K562 (cell line): ENCODE data around the gene MBOAT7. TPM values are rescaled to one million over a fixed set of nuclear protein-coding genes. Genes with fewer than 3 reads are reported as not detected.

Experiments
- ARID1B ChIP-seq: fragments of 450-650 bp; IDR thresholded peaks from 2 replicates; pipeline ENCODE4 v1.6.1; 2016; ENCODE audit warnings: antibody characterized with exemption, mild to moderate bottlenecking, inconsistent platforms
- CAMTA2 ChIP-seq: fragments of 250-450 bp; sonication (Bioruptor Pico); conservative IDR thresholded peaks from 2 replicates; pipeline ENCODE4 v1.5.1; 2022
- FOXM1 ChIP-seq, 2 experiments: fragments of 450-650 bp in 1 of 2; sonication (generic) in 1 of 2; formaldehyde crosslinking in 1 of 2; IDR thresholded peaks; 2 replicates each; pipeline versions ENCODE4 v1.6.1 to v1.9.0; 2017 to 2022; ENCODE audit warnings: low read depth in 2 of 2, mild to moderate bottlenecking in 2 of 2, missing genetic modification reagents in 1 of 2, moderate library complexity in 1 of 2
- HDAC8 ChIP-seq: fragments of 450-650 bp; IDR thresholded peaks from 2 replicates; pipeline ENCODE4 v1.6.1; 2016; ENCODE audit warnings: mild to moderate bottlenecking, missing genetic modification characterization, moderate library complexity, missing compliant biosample characterization
- NFIC ChIP-seq: fragments of 450-650 bp; IDR thresholded peaks from 2 replicates; pipeline ENCODE4 v1.6.1; 2017; ENCODE audit warnings: mild to moderate bottlenecking, inconsistent platforms
- POLR2H ChIP-seq: IDR thresholded peaks from 2 replicates; pipeline ENCODE4 v1.6.1; 2016; ENCODE audit warnings: missing genetic modification characterization, low read depth, mild to moderate bottlenecking, control low read depth, missing compliant biosample characterization, moderate library complexity
- PURB ChIP-seq: sonication (generic); formaldehyde crosslinking; IDR thresholded peaks from 2 replicates; pipeline ENCODE4 v1.9.0; 2021; ENCODE audit warnings: low read depth, mild to moderate bottlenecking, missing genetic modification reagents
- RAD21 ChIP-seq, 2 experiments: fragments of 250-450 bp in 1 of 2; fragments of 450-650 bp in 1 of 2; sonication (Bioruptor Pico) in 1 of 2; formaldehyde crosslinking in 1 of 2; IDR thresholded peaks in 1 of 2; conservative IDR thresholded peaks in 1 of 2; 2 replicates each; pipeline versions ENCODE4 v1.4.0 to v1.8.0; 2020 to 2022; ENCODE audit warnings: mild to moderate bottlenecking in 2 of 2, moderate library complexity in 1 of 2
- RFX1 ChIP-seq: fragments of 450-650 bp; IDR thresholded peaks from 2 replicates; pipeline ENCODE4 v1.6.1; 2016; ENCODE audit warnings: mild to moderate bottlenecking, moderate library complexity
- SPI1 ChIP-seq: IDR thresholded peaks from 2 replicates; pipeline ENCODE4 v1.6.1; 2011; ENCODE audit warnings: low read depth, low read length, control low read depth, borderline replicate concordance
- SUPT5H ChIP-seq: fragments of 450-650 bp; IDR thresholded peaks from 2 replicates; pipeline ENCODE4 v1.6.1; 2016
- ZFP1 ChIP-seq: fragments of 450-650 bp; formaldehyde crosslinking; IDR thresholded peaks from 2 replicates; pipeline ENCODE4 v1.4.0; 2020; ENCODE audit warnings: mild to moderate bottlenecking, mixed read lengths
- ZNF165 ChIP-seq: fragments of 250-450 bp; sonication (Bioruptor Pico); IDR thresholded peaks from 2 replicates; pipeline ENCODE4 v1.4.0; 2020; ENCODE audit warnings: borderline replicate concordance
- ZNF668 ChIP-seq: fragments of 250-450 bp; sonication (Bioruptor Pico); IDR thresholded peaks from 2 replicates; pipeline ENCODE4 v1.8.0; 2022; ENCODE audit warnings: mild to moderate bottlenecking, inconsistent platforms
- ZNF75A ChIP-seq: fragments of 450-650 bp; formaldehyde crosslinking; IDR thresholded peaks from 2 replicates; pipeline ENCODE4 v1.4.0; 2020; ENCODE audit warnings: mild to moderate bottlenecking
- polyA plus RNA-seq, 8 experiments: library from polyadenylated mRNA; depleted of rRNA in 4 of 8; stranded (reverse) in 5 of 8; unstranded in 3 of 8; fragments of >200 nt; fragmentation: Nextera tagmentation in 2 of 8; fragmentation: Illumina TruSeq in 1 of 8; extraction: Ambion mirVana in 2 of 8; extraction: Trizol in 1 of 8; gene quantifications; 2 replicates each; pipeline versions ENCODE4 v1.2.1 to v1.2.3, GENCODE V29; 2011 to 2014; ENCODE audit warnings: inconsistent platforms in 1 of 8, missing spikeins in 1 of 8
- total RNA-seq, 7 experiments: library from RNA; depleted of rRNA in 6 of 7; stranded (reverse); fragments of >200 nt in 6 of 7; fragmentation: Illumina TruSeq in 2 of 7; extraction: Trizol in 2 of 7; gene quantifications; 2 replicates each; pipeline versions ENCODE4 v1.2.1 to v1.2.3, GENCODE V29; 2011 to 2021; ENCODE audit warnings: low replicate concordance in 1 of 7
- TF ChIP-seq, protein P1 (sequence below): sonication (generic); formaldehyde crosslinking; IDR thresholded peaks from 2 replicates; pipeline ENCODE4 v1.8.1; 2022; ENCODE audit warnings: missing genetic modification reagents
- TF ChIP-seq, protein P2 (sequence below): fragments of 250-450 bp; sonication (Bioruptor Pico); IDR thresholded peaks from 2 replicates; pipeline ENCODE4 v1.4.0; 2020
- TF ChIP-seq, protein P3 (sequence below): fragments of 250-450 bp; sonication (Bioruptor Pico); IDR thresholded peaks from 2 replicates; pipeline ENCODE4 v1.8.0; 2021; ENCODE audit warnings: mild to moderate bottlenecking, moderate library complexity
- TF ChIP-seq, protein P4 (sequence below): fragments of 450-650 bp; formaldehyde crosslinking; conservative IDR thresholded peaks from 2 replicates; pipeline ENCODE4 v1.4.0; 2022; ENCODE audit warnings: mild to moderate bottlenecking, missing genetic modification characterization
- TF ChIP-seq, protein P5 (sequence below): sonication (generic); formaldehyde crosslinking; IDR thresholded peaks from 2 replicates; pipeline ENCODE4 v1.8.0; 2022; ENCODE audit warnings: mild to moderate bottlenecking, missing genetic modification reagents

The MBOAT7 gene
- total and polyA plus RNA-seq, 9 of the 15 experiments (the other 6 are each of a cell fraction or from before 2014, with no cell fraction given): 1.4 to 153 (median 56.1) TPM

DNA sequence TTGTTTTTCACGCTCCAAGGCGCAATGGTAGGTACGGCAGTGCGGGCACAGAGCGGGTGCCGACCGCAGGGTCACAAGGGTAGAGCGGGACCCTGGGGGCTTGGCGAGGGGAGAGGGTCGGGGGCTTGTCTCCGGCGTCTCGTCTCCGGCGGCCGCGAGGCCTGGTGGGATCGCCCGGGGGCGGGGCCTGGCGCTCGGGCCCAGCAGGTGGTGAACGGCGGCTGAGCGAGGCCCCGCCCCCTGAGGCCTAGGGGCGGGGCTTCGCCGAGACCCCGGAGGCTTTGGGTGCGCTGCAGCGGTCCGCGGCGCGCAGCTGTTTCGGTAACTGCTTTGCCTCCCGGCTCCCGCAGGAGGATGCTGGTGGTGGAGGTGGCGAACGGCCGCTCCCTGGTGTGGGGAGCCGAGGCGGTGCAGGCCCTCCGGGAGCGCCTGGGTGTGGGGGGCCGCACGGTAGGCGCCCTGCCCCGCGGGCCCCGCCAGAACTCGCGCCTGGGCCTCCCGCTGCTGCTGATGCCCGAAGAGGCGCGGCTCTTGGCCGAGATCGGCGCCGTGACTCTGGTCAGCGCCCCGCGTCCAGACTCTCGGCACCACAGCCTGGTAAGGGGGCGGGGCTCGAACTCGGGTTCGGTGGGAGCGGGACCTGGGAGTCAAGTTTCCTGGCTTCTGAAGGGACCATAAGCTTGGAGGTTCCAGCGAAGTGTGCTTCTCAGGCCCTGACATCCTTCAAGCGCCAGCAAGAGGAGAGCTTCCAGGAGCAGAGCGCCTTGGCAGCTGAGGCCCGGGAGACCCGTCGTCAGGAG lies 1.8 kb upstream of the MBOAT7 start, which contains the start of gene TSEN34 (continued):
- no peak for TF ChIP-seq NFIC
- no peak for TF ChIP-seq FOXM1 (IDR thresholded peaks at IDR 0.05; ENCODE audit: low read depth)
- TF ChIP-seq FOXM1 (CRISPR knock-in tag; IDR thresholded peaks at IDR 0.05; ENCODE audit: low read depth): no peak
- peak; percentile 52; the same call in 1 of the 2 replicates for TF ChIP-seq SUPT5H
- TF ChIP-seq, protein P1, sequence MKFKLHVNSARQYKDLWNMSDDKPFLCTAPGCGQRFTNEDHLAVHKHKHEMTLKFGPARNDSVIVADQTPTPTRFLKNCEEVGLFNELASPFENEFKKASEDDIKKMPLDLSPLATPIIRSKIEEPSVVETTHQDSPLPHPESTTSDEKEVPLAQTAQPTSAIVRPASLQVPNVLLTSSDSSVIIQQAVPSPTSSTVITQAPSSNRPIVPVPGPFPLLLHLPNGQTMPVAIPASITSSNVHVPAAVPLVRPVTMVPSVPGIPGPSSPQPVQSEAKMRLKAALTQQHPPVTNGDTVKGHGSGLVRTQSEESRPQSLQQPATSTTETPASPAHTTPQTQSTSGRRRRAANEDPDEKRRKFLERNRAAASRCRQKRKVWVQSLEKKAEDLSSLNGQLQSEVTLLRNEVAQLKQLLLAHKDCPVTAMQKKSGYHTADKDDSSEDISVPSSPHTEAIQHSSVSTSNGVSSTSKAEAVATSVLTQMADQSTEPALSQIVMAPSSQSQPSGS (CRISPR knock-in tag): no peak
- no peak for TF ChIP-seq HDAC8
- TF ChIP-seq, protein P2, sequence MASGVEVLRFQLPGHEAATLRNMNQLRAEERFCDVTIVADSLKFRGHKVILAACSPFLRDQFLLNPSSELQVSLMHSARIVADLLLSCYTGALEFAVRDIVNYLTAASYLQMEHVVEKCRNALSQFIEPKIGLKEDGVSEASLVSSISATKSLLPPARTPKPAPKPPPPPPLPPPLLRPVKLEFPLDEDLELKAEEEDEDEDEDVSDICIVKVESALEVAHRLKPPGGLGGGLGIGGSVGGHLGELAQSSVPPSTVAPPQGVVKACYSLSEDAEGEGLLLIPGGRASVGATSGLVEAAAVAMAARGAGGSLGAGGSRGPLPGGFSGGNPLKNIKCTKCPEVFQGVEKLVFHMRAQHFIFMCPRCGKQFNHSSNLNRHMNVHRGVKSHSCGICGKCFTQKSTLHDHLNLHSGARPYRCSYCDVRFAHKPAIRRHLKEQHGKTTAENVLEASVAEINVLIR (CRISPR knock-in tag): no peak
- TF ChIP-seq, protein P3, sequence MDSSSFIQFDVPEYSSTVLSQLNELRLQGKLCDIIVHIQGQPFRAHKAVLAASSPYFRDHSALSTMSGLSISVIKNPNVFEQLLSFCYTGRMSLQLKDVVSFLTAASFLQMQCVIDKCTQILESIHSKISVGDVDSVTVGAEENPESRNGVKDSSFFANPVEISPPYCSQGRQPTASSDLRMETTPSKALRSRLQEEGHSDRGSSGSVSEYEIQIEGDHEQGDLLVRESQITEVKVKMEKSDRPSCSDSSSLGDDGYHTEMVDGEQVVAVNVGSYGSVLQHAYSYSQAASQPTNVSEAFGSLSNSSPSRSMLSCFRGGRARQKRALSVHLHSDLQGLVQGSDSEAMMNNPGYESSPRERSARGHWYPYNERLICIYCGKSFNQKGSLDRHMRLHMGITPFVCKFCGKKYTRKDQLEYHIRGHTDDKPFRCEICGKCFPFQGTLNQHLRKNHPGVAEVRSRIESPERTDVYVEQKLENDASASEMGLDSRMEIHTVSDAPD: no peak
- no peak for TF ChIP-seq CAMTA2 (CRISPR knock-in tag)
- TF ChIP-seq ZNF75A (CRISPR knock-in tag): peak; percentile 52; the same call in 1 of the 2 replicates
- no peak for TF ChIP-seq ARID1B
- TF ChIP-seq ZNF668 (CRISPR knock-in tag): no peak
- TF ChIP-seq RFX1: no peak
- TF ChIP-seq, protein P4, sequence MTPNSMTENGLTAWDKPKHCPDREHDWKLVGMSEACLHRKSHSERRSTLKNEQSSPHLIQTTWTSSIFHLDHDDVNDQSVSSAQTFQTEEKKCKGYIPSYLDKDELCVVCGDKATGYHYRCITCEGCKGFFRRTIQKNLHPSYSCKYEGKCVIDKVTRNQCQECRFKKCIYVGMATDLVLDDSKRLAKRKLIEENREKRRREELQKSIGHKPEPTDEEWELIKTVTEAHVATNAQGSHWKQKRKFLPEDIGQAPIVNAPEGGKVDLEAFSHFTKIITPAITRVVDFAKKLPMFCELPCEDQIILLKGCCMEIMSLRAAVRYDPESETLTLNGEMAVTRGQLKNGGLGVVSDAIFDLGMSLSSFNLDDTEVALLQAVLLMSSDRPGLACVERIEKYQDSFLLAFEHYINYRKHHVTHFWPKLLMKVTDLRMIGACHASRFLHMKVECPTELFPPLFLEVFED (CRISPR knock-in tag): no peak
- TF ChIP-seq POLR2H: no peak
- TF ChIP-seq PURB: no peak
- no peak for TF ChIP-seq SPI1
- TF ChIP-seq, protein P5, sequence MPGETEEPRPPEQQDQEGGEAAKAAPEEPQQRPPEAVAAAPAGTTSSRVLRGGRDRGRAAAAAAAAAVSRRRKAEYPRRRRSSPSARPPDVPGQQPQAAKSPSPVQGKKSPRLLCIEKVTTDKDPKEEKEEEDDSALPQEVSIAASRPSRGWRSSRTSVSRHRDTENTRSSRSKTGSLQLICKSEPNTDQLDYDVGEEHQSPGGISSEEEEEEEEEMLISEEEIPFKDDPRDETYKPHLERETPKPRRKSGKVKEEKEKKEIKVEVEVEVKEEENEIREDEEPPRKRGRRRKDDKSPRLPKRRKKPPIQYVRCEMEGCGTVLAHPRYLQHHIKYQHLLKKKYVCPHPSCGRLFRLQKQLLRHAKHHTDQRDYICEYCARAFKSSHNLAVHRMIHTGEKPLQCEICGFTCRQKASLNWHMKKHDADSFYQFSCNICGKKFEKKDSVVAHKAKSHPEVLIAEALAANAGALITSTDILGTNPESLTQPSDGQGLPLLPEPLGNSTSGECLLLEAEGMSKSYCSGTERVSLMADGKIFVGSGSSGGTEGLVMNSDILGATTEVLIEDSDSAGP (CRISPR knock-in tag): 0 out of 2 replicates have a peak, but pooled peaks have one; percentile 33
- no peak for TF ChIP-seq ZNF165
- TF ChIP-seq RAD21 (CRISPR knock-in tag; conservative IDR thresholded peaks at IDR 0.05 in 1 of 2, IDR thresholded peaks at IDR 0.05 in 1 of 2): no peak
- no peak for TF ChIP-seq ZFP1 (CRISPR knock-in tag)
